Ectodermal cell (in vitro differentiated cells): Measurements from ENCODE around the gene TAGLN2.
A peak's percentile ranks its signal among the peaks of the same experiment; 100 is the strongest.
"Not testable (repeated sequence)": the region's sequence is repeated elsewhere in the genome, so short reads cannot be mapped to it uniquely, and the experiment has no call there.

Experiments used
- H3K27ac ChIP-seq: 2 replicates; pipeline ENCODE4 v1.7.0; 2013; ENCODE audit warnings: mild to moderate bottlenecking, low read depth, low read length; ENCODE audit not compliant: insufficient read depth, poor library complexity, severe bottlenecking
- H3K27me3 ChIP-seq: 2 replicates; pipeline ENCODE4 v1.7.0; 2013; ENCODE audit warnings: mild to moderate bottlenecking, low read length; ENCODE audit not compliant: insufficient read depth, control insufficient read depth, poor library complexity, severe bottlenecking
- H3K36me3 ChIP-seq: one replicate; pipeline ENCODE4 v1.7.0; 2013; ENCODE audit warnings: low read length; ENCODE audit not compliant: control insufficient read depth, insufficient read depth
- H3K4me1 ChIP-seq: one replicate; pipeline ENCODE4 v1.7.0; 2013; ENCODE audit warnings: low read length; ENCODE audit not compliant: control insufficient read depth, insufficient read depth
- H3K4me3 ChIP-seq: 2 replicates; pipeline ENCODE4 v1.7.0; 2013; ENCODE audit warnings: low read depth, low read length, control low read depth; ENCODE audit not compliant: insufficient read depth
- H3K9me3 ChIP-seq: 2 replicates; pipeline ENCODE4 v1.7.0; 2013; ENCODE audit warnings: mild to moderate bottlenecking, low read length, moderate library complexity; ENCODE audit not compliant: control insufficient read depth
- WGBS, 2 experiments: methylation state at CpG; one replicate each; pipeline ENCODE4 v1.1.7; 2013; ENCODE audit warnings: missing lambda C conversion rate in 2 of 2; 5-methylcytosine and 5-hydroxymethylcytosine counted together

The TAGLN2 gene

DNA sequence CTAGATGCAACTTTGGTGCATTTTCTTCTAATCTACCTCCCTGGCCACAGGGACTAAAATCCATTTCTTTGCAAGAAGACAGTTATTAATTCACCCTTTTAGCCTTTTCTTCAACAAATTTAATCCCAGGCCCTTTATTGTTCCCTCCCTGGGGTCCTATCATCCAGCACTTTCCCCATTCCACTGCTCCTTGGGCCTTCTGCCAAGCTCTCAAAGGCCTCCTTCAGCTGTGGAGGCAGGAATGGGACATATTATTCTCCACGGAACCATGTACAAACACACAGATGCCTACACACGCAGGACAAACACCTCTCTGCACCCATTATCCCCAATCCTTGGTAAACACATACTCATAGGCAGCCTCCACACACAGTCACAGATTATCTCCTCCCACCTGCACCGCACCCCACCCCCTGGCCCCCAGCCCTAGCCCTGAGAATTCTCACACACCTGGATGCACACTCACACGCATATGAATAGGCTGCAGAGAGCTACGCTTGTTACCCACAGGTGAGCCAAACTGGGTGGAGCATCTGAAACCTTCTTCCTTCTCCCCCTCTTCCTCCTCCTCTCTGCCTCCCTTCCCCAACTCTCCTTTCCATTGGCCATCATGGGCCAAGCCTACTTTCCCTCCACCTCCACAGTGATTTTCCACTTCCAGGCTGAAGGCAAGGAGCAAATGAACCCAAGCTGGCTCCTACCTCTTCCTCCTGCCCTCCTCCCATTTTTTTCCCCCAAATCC, 11.7 kb downstream of the TAGLN2 start:
- 84 to 86% methylated on average over 5 of the region's 5 CpGs for WGBS, 2 experiments

GRCh38 chr1:159911326-159912070, 13.8 kb downstream of the TAGLN2 start:
- Histone ChIP-seq H3K4me3 (no peak overlapping the region), H3K9me3 (no peaks in the 10 kb centered on the region), H3K27ac (no peak overlapping the region), H3K36me3 (no peaks in the 10 kb centered on the region), H3K27me3 (no peaks in the 10 kb centered on the region), H3K4me1 (peaks cover 8% of the 10 kb centered on the region)
- 81% methylated on average over 6 of the region's 6 CpGs for WGBS, 2 experiments

More for the DNA sequence above, 11.7 kb downstream of the TAGLN2 start:
- Histone ChIP-seq H3K9me3 (no peaks in the 10 kb centered on the region), H3K4me1 (peaks cover 8% of the 10 kb centered on the region), H3K27me3 (no peaks in the 10 kb centered on the region), H3K36me3 (no peaks in the 10 kb centered on the region), H3K27ac (no peak overlapping the region), H3K4me3 (no peak overlapping the region)

- 83 to 87% methylated on average over 9 of the region's 9 CpGs for WGBS, 2 experiments
- Histone ChIP-seq H3K27me3 (no peaks in the 10 kb centered on the region), H3K27ac (no peak overlapping the region), H3K36me3 (no peaks in the 10 kb centered on the region), H3K9me3 (no peaks in the 10 kb centered on the region), H3K4me3 (no peak overlapping the region), H3K4me1 (no peaks in the 10 kb centered on the region)
Observed at GRCh38 chr1:159908031-159908940, 17.0 kb downstream of the TAGLN2 start.

- Histone ChIP-seq H3K9me3 (no peaks in the 10 kb centered on the region), H3K27me3 (no peaks in the 10 kb centered on the region), H3K36me3 (no peaks in the 10 kb centered on the region), H3K4me3 (no peak overlapping the region), H3K4me1 (no peaks in the 10 kb centered on the region), H3K27ac (no peak overlapping the region)
- WGBS, 2 experiments, result 76 to 93% methylated on average over 1 of the region's 1 CpG
Observed at GRCh38 chr1:159906960-159907359, 18.3 kb downstream of the TAGLN2 start.

GRCh38 chr1:159904036-159904435, 21.3 kb downstream of the TAGLN2 start:
- 72 to 76% methylated on average over 3 of the region's 3 CpGs for WGBS, 2 experiments

GRCh38 chr1:159902541-159902940, 22.8 kb downstream of the TAGLN2 start:
- H3K36me3 ChIP-seq, result no peaks in the 10 kb centered on the region
- no peak overlapping the region for H3K27ac ChIP-seq
- no peaks in the 10 kb centered on the region for H3K9me3 ChIP-seq
- H3K4me3 ChIP-seq, result no peak overlapping the region
- H3K4me1 ChIP-seq, result peaks cover 3% of the 10 kb centered on the region
- peaks cover 10% of the 10 kb centered on the region for H3K27me3 ChIP-seq
- WGBS, 2 experiments, result 85 to 95% methylated on average over 3 of the region's 3 CpGs

More at GRCh38 chr1:159904036-159904435, 21.3 kb downstream of the TAGLN2 start:
- H3K36me3 ChIP-seq, H3K9me3 ChIP-seq, H3K4me3 ChIP-seq, H3K27ac ChIP-seq, H3K4me1 ChIP-seq: not testable (repeated sequence)
- H3K27me3 ChIP-seq, result peaks cover 10% of the 10 kb centered on the region

DNA sequence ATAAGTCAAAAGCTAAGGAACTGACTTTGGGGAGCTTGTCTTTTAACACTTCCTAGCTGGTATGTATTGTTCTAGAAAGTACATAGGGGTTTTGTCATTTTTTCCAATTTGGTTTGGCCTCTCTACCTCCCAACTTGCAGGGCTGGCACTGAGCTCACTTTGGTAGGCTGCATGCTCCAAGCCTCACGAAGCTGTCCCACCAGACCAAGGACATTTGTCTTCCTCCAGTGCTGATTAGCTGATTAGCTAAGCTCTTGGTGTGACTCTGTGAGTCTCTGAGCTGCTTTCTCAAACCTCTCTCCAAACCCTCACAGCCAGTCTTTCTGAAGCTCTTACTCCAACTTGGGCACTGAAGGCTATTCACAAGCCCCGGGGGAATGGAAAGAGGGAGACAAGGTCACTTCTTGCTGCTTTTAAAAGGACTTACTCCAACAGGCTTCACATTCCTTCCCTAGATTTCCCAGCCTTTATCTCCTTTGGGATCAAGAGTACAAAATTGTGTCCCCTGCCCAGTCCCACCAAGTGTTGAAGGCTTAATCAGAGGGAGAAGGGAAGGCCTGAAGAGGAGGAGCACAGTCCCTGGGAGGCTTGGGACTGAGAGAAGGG, 24.4 kb downstream of the TAGLN2 start:
- Histone ChIP-seq H3K4me3 (no peak overlapping the region), H3K27me3 (peaks cover 10% of the 10 kb centered on the region), H3K36me3 (no peaks in the 10 kb centered on the region), H3K4me1 (peaks cover 3% of the 10 kb centered on the region), H3K27ac (no peak overlapping the region), H3K9me3 (no peaks in the 10 kb centered on the region)
- WGBS, 2 experiments, result 82 to 97% methylated on average over 2 of the region's 2 CpGs

DNA sequence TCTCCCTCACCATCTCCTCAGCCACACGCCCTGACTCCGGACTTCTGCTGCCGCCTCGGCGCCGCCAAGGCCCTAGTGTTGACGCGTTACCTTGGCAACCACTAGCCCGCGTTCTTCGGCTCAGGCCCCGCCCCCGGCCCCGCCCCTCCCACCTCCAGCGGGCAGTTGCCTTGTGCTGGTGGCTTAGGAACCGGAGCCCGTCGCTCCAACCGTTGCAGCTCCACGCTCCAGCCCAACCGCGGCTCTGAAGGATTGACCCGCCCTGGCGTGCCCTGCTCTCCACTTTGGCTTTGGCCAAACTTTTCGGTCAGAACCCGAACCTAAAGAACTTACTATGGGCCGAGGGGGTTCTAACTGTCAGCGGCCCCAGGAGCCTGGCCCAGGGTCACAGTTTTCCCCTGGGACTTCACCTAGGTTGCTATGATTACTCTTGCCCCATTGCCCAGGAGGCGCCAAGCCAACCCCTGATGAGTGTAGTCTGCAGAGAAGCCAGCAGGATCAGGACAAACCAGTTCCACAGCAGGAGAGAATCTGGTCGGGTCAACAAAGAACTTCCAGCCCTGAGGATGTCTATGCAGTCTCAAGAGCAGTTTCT, 25.1 kb downstream of the TAGLN2 start, which contains the start of gene CFAP45:
TSS of gene CFAP45 (minus strand) at position 80 of the 595 bp plus-strand sequence. CDS start at position 13, 67 bp downstream.
- no peaks in the 10 kb centered on the region for H3K9me3 ChIP-seq
- whole genome bisulfite sequencing, 2 experiments, result 7% methylated on average over 30 of the region's 30 CpGs
- peak within 1 kb of the TSS; percentile 60 for H3K27ac ChIP-seq
- peaks cover 3% of the 10 kb centered on the region for H3K4me1 ChIP-seq
- peaks cover 10% of the 10 kb centered on the region for H3K27me3 ChIP-seq
- no peaks in the 10 kb centered on the region for H3K36me3 ChIP-seq
- peak within 1 kb of the TSS; percentile 9 for H3K4me3 ChIP-seq

GRCh38 chr1:159899634-159900033, 25.7 kb downstream of the TAGLN2 start:
- H3K27ac ChIP-seq, result peak overlapping the region; percentile 60
- peaks cover 10% of the 10 kb centered on the region for H3K27me3 ChIP-seq
- not testable (repeated sequence) for H3K4me1 ChIP-seq, H3K9me3 ChIP-seq, H3K36me3 ChIP-seq, H3K4me3 ChIP-seq
- 90 to 93% methylated on average over 14 of the region's 15 CpGs for WGBS, 2 experiments
